Right lung (tissue), 5 donors: ENCODE measurements around the gene TNFRSF1B. TPM values are rescaled to one million over a fixed set of nuclear protein-coding genes. Genes with fewer than 3 reads are reported as not detected.
"Not testable (repeated sequence)": the region's sequence is repeated elsewhere in the genome, so short reads cannot be mapped to it uniquely, and the experiment has no call there.

Source experiments
- DNase-seq, 2 donors: peaks; one replicate each; pipeline ENCODE4 v3.0.0-alpha.2; 2013
- polyA plus RNA-seq, 5 donors: library from polyadenylated mRNA; unstranded; fragments of 120-200 nt; gene quantifications; one replicate each; pipeline versions ENCODE4 v1.2.1 to v1.2.3, GENCODE V29; 2013; ENCODE audit warnings: inconsistent platforms in 1 of 5, low replicate concordance in 1 of 5; ENCODE audit not compliant: insufficient read length in 5 of 5, insufficient read depth in 1 of 5

The TNFRSF1B gene
- polyA plus RNA-seq, 5 donors: 12.4 to 22.8 (median 16.5) TPM

DNA sequence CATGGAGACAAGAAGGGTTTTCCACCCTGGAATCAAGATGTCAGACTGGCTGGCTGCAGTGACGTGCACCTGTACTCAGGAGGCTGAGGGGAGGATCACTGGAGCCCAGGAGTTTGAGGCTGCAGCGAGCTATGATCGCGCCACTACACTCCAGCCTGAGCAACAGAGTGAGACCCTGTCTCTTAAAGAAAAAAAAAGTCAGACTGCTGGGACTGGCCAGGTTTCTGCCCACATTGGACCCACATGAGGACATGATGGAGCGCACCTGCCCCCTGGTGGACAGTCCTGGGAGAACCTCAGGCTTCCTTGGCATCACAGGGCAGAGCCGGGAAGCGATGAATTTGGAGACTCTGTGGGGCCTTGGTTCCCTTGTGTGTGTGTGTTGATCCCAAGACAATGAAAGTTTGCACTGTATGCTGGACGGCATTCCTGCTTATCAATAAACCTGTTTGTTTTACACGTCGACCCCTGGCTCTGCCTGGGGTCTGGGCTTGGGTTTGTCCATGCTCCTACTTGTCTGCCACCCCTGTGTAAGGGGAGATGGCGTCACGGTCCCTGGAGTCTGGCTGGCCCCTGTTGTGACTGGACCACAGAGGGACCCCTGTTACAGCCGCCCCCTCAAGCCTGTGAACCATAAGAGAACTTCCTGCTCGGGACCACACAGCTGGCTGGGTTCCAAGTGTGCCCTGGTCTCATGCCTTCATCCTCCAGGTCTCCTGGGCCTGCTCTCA is 42.1 kb downstream of the TNFRSF1B start:
- DNase-seq: peak; percentile 71 to 83

DNA sequence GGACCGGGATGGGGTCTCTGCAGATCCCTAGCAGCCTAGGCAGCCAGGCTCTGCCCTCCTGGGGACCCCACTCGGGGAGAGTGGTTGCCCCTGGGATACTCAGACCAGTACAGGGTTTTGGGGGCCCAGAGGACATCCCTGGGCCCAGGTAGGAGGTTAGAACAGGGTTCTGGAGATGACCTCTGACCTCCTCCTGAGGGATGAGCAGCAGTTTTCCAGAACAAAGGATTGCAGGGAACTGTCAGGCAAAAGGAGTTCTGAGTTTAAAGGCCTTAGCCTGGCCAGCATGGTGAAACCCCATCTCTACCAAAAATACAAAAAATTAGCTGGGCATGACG is 42.7 kb downstream of the TNFRSF1B start:
- DNase-seq: no peak

GRCh38 chr1:12215118-12215961 is 48.5 kb downstream of the TNFRSF1B start:
- DNase-seq: no peak

GRCh38 chr1:12219800-12220199 is 53.0 kb downstream of the TNFRSF1B start:
- no peak for DNase-seq

DNA sequence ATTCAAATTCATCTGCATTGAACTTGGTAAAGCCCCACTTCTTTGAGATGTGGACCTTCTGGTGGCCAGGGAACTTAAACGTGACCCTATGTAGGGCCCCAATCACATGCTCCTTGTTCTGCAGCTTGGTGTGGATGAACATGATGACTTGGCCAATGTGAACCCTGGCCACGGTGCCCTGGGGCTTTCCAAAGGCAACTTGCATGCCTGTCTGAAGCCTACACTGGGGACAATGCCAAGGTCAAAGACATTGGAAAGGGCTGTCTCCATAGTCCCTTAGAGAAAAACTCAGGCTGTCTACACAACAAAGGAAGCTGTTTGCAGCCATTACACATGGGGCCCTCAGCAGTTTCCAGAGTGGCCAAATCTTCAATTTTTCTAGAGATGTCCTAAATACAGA is 54.1 kb downstream of the TNFRSF1B start:
- DNase-seq: no peak

- DNase-seq: not testable (repeated sequence)
Observed at GRCh38 chr1:12222700-12223099, 55.9 kb downstream of the TNFRSF1B start.

- DNase-seq: not testable (repeated sequence)
Observed at GRCh38 chr1:12224092-12224491, 57.3 kb downstream of the TNFRSF1B start.

GRCh38 chr1:12228979-12229378 is 62.2 kb downstream of the TNFRSF1B start:
- no peak for DNase-seq

DNA sequence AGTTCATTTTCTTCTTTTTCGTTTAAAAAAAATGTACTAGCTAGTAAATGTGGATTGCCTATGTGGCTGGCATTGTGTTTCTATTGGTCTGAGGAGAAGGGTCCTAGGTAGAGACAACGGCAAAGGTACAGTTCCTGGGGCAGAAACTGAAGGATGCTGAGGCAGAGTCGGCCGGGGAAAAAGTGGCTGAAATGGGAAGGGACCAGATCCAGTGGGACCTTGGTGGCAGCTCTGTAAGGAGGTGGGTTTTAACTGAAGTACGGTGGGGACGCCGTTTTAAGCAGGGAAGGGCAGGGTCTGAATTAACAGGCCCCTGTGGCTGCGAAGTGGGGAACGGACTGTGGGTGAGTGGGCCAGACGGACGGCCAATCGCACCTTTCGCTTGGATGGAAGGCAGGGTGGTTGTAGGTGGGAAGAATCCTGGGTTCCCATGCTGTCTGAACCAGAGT is 62.6 kb downstream of the TNFRSF1B start:
- DNase-seq: no peak

GRCh38 chr1:12229835-12230548 is 63.2 kb downstream of the TNFRSF1B start, which contains the start of gene VPS13D:
Gene VPS13D (plus strand): TSS chr1:12230030. CDS start chr1:12234267, 4,237 bp downstream.
- peak; percentile 60 to 71 for DNase-seq

GRCh38 chr1:12230549-12231275 is 63.9 kb downstream of the TNFRSF1B start:
- DNase-seq: no peak

- DNase-seq: no peak
Observed at GRCh38 chr1:12231276-12231595, 64.4 kb downstream of the TNFRSF1B start.

GRCh38 chr1:12232221-12232620 is 65.4 kb downstream of the TNFRSF1B start:
- no peak for DNase-seq

DNA sequence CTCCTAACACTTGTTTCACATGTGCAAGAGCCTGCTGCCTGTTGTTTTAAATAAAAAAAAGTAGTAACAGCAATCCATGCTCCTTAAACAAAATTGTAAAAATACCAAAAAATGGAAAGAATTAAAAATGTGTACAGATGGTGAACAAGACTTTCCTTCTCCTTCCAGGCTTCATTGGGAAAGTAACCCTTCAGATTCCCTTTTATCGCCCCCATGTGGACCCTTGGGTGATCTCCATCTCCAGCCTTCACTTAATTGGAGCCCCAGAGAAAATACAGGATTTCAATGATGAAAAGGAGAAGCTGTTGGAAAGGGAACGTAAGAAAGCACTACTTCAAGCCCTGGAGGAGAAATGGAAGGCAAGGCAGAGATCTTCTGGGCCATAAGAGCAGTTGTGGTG is 77.3 kb downstream of the TNFRSF1B start:
- no peak for DNase-seq

- no peak for DNase-seq
Observed at GRCh38 chr1:12244585-12244984, 77.8 kb downstream of the TNFRSF1B start.

DNA sequence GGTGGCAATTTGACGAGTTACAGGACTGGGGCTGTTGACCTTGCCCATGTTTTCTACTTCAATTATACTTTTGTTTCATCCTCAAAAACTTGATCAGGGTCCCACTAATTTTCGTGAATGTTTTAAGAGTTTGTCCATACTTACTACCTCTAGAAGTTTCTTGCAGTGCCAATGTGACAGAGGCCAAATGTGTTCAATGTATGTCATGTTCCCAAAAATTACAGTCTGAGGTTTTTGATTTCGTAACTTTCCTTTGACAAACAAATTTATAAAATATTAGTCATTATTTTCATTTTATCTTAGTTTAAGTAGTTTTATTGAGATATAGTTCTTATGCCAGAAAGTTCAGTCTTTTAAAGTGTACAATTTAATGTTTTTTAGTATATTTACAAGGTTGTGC is 78.3 kb downstream of the TNFRSF1B start:
- DNase-seq: no peak

GRCh38 chr1:12245733-12246132 is 78.9 kb downstream of the TNFRSF1B start:
- no peak for DNase-seq

- DNase-seq: no peak
Observed at GRCh38 chr1:12246584-12246983, 79.8 kb downstream of the TNFRSF1B start.

- no peak for DNase-seq
Observed at GRCh38 chr1:12249181-12249580, 82.4 kb downstream of the TNFRSF1B start.

DNA sequence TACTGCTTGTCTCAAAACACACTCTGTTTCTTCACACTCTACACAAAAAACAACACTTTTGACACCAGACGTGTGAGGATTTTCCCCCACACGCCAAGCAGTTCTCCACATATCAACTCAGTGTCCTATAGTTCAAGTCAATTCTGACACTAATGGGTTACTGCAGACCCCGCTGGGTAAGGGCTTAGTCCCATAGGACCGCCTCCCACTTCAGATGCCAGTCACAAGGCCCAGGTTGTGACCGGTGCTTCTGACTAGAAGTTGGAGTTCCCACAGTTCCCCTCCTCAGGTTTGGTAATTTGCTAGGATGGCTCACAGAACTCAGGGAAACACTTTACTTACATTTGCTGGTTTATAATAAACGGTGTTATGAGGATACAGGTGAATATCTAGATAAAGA is 83.0 kb downstream of the TNFRSF1B start:
- DNase-seq: no peak

GRCh38 chr1:12251442-12251841 is 84.7 kb downstream of the TNFRSF1B start:
- peak; percentile 23 to 26 for DNase-seq

- no peak for DNase-seq
Observed at GRCh38 chr1:12255913-12256312, 89.1 kb downstream of the TNFRSF1B start.
